ENCODE data around the gene SLC18A2. TPM values are rescaled to one million over a fixed set of nuclear protein-coding genes. Genes with fewer than 3 reads are reported as not detected.
"Not testable (repeated sequence)": the region's sequence is repeated elsewhere in the genome, so short reads cannot be mapped to it uniquely, and the experiment has no call there.

SLC18A2 gene
- total and polyA plus RNA-seq, 9 donors = 2.4 to 12.0 (median 6.3) TPM

- Histone ChIP-seq H3K4me1 (ENCODE audit: insufficient read depth) (no peaks in the 10 kb centered on the region), H3K36me3 (no peaks in the 10 kb centered on the region), H3K4me3 (no peak overlapping the region), H3K27ac (no peak overlapping the region), H3K27me3 (no peaks in the 10 kb centered on the region), H3K9me3 (no peaks in the 10 kb centered on the region)
- TF ChIP-seq CTCF (IDR thresholded peaks at IDR 0.05) (no peak), POLR2A (IDR thresholded peaks at IDR 0.05) (no peak), EP300 (IDR thresholded peaks at IDR 0.05) (no peak)
- WGBS, 3 donors = 76 to 87% (median 78%) methylated on average over 1 of the region's 1 CpG
- intact Hi-C loops (cut with DNase I) = loop anchor here in 1 of 4 donors (5.0 kb wide), 1 partner anchor 1924 kb away; no protein-coding TSS in a partner anchor
- DNase-seq = no peak
Observed at GRCh38 chr10:117298219-117298618, 57.3 kb downstream of the SLC18A2 start.

DNA sequence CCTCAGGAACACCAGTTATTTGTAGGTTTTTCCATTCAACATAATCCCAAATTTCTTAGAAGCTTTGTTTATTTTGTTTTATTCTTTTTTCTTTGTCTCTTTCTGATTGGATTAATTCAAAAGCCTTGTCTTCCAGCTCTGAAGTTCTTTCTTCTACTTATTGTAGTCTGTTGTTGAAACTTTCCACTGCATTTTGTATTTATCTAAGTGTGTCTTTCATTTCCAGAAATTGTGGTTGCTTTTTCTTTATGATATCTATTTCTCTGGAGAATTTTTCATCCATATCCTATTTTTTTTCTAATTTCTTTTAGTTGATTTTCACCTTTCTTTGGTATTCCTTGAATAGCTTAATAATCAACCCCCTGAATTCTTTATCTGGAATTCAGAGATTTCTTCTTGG, 58.5 kb downstream of the SLC18A2 start:
- Histone ChIP-seq H3K4me1 (ENCODE audit: insufficient read depth) (no peaks in the 10 kb centered on the region), H3K4me3 (no peak overlapping the region), H3K27ac (no peak overlapping the region), H3K9me3 (no peaks in the 10 kb centered on the region), H3K27me3 (no peaks in the 10 kb centered on the region), H3K36me3 (no peaks in the 10 kb centered on the region)
- DNase-seq = no peak
- intact Hi-C loops (cut with DNase I) = loop anchor here in 1 of 4 donors (5.0 kb wide), 1 partner anchor 1923 kb away; no protein-coding TSS in a partner anchor
- no peak for TF ChIP-seq CTCF (IDR thresholded peaks at IDR 0.05)
- TF ChIP-seq POLR2A (IDR thresholded peaks at IDR 0.05) = no peak
- no peak for TF ChIP-seq EP300 (IDR thresholded peaks at IDR 0.05)

DNA sequence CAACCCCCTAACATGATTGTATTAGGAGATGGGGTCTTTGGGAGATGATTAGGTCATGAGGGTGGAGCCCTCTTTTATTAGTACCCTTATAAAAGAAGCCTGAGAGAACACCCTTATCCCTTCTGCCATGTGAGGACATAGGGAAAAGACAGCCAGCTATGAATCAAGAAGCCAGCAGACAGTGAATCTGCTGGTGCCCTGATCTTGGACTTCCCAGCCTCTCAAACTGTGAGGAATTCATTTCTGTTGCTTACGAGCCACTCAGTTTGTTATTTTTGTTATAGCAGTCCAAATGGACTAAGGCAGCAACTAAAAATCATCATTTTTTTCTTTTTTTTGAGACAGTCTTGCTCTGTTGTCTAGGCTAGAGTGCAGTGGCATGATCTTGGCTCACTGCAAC, 59.8 kb downstream of the SLC18A2 start:
- intact Hi-C loops (cut with DNase I) = no loop called here
- Histone ChIP-seq H3K36me3 (no peaks in the 10 kb centered on the region), H3K4me3 (no peak overlapping the region), H3K9me3 (no peaks in the 10 kb centered on the region), H3K27me3 (no peaks in the 10 kb centered on the region), H3K4me1 (ENCODE audit: insufficient read depth) (no peaks in the 10 kb centered on the region), H3K27ac (no peak overlapping the region)
- TF ChIP-seq CTCF (IDR thresholded peaks at IDR 0.05) = no peak
- TF ChIP-seq EP300 (IDR thresholded peaks at IDR 0.05) = no peak
- TF ChIP-seq POLR2A (IDR thresholded peaks at IDR 0.05) = no peak
- no peak for DNase-seq
- WGBS, 3 donors = 80 to 97% (median 85%) methylated on average over 1 of the region's 1 CpG

DNA sequence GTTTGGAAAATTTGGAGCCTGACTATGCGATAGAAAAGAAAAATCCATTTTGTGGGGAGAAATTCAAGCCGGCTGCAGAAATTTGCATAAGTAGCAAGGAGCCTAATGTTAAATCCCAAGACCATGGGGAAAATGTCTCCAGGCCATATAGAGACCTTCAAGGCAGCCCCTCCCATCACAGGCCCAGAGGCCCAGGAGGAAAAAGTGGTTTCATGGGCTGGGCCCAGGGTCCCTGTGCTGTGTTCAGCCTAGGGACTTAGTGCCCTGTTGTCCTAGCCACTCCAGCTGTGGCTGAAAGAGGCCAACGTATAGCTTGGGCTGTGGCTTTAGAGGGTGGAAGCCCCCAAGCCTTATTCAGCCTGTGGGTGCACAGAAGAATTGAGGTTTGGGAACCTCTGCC, 62.5 kb downstream of the SLC18A2 start:
- intact Hi-C loops (cut with DNase I); H3K36me3 ChIP-seq; DNase-seq; H3K4me3 ChIP-seq; H3K9me3 ChIP-seq; H3K27ac ChIP-seq; H3K4me1 ChIP-seq (ENCODE audit: insufficient read depth); H3K27me3 ChIP-seq: not testable (repeated sequence)
- 98 to 100% (median 99%) methylated on average over 3 of the region's 3 CpGs for WGBS, 3 donors

DNA sequence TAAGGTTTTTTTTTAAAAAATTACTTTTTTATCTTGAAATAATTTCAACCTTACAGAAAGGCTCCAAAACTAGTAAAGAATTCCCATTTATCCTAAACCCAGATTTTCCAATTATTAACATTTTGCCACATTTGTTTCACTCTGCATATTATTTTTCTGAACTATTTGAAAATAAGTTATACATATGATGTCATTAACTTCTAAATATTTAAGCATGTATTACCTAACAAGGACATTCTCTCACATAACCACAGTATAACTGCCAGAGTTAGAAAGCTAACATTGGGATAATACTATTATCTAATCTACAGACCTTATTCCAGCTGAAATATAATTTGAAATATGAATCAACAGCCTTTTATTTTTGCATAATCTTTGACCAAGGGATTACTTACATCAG, 65.8 kb downstream of the SLC18A2 start:
- DNase-seq = no peak
- H3K27ac ChIP-seq = no peak overlapping the region
- intact Hi-C loops (cut with DNase I) = no loop called here
- H3K4me1 ChIP-seq (ENCODE audit: insufficient read depth) = no peaks in the 10 kb centered on the region
- H3K9me3 ChIP-seq = no peaks in the 10 kb centered on the region
- no peaks in the 10 kb centered on the region for H3K27me3 ChIP-seq
- H3K36me3 ChIP-seq = no peaks in the 10 kb centered on the region
- no peak for TF ChIP-seq EP300 (IDR thresholded peaks at IDR 0.05)
- TF ChIP-seq CTCF (IDR thresholded peaks at IDR 0.05) = no peak
- TF ChIP-seq POLR2A (IDR thresholded peaks at IDR 0.05) = no peak
- no peak overlapping the region for H3K4me3 ChIP-seq

Data from ovary (tissue), 9 donors.